Activated CD4-positive, alpha-beta T cell treated with anti-CD3 and anti-CD28 coated beads, Interleukin-2, amount 50 U/mL, for 1 hour (primary cell): ENCODE data around the gene KRT38.
"Not testable (repeated sequence)": the region's sequence is repeated elsewhere in the genome, so short reads cannot be mapped to it uniquely, and the experiment has no call there.

Experiments used
- DNase-seq: peaks from one replicate; pipeline ENCODE4 v3.0.0-alpha.2; 2020

KRT38 gene

DNA sequence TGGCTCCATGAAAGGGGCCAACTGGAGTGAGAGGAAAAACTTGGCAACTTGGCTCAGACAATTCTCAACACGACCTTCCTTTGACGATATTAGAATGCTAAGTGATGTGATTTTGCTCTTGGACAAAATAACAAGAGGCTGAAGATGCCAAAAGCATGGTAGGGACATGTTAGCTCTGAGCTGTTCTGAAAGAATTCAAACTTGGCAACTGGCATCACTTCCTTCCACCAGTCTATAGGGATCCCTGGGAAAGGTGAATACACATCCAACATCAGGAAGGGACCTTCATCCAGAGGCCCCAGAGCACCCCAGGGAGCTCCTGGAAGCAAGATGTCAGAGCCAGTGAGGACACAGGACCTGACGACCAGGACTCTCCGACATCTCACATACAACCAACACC, 20.6 kb downstream of the KRT38 start:
- no peak for DNase-seq

DNA sequence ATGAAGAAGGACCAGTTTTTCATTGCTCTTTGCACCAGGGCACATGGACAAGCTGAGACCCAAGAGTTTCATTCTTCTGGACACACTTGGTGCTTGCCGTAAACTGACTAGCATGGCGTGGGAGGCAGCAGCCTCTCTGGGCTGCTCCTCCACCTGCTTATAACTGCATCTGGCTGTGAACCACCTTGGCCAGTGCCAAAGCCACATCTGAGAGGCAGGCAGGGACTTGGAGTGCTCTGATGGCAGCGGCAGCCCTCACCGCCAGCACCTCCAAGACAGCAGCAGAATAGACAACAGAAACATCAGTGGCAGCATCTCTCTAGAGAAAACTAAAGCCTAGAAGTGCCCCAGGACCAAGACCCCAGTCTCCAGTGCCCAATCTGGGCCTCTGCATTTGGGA, 21.1 kb downstream of the KRT38 start:
- DNase-seq, result no peak

DNA sequence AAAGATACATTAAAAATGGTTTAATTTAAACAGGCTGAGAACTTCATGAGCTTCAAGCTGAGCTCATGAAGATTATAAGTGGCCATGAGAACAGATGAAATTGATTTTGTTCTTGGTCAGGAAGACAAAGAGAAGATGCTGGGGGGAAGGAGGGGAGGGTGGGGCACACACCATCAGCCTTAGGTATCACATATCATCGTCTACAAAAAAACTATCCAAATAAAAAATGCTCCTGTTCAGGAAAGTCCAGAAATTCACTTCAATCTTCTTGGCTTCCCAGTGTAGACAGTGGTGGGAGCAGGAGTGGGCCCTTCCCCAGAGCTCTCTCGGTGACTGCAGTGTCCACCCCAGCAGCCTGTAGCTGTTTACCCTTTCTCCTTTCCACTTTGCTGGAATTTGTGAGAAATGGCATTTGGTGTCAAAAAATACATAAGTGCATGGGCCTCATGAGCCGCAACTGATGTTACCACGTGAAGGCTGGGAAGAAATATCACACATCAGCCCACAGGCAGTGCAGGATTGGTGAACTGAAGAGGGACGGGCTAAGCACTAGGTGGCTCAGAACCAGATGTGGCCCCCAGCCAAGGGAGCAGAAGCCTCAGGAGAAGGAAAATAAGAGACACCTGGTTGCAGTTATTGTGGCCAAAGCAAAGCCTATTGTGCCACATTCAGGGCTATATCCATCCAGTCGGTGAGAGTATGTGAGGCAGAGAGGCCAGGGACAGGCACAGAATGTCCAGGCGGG, 22.5 kb downstream of the KRT38 start:
- DNase-seq, result no peak

DNA sequence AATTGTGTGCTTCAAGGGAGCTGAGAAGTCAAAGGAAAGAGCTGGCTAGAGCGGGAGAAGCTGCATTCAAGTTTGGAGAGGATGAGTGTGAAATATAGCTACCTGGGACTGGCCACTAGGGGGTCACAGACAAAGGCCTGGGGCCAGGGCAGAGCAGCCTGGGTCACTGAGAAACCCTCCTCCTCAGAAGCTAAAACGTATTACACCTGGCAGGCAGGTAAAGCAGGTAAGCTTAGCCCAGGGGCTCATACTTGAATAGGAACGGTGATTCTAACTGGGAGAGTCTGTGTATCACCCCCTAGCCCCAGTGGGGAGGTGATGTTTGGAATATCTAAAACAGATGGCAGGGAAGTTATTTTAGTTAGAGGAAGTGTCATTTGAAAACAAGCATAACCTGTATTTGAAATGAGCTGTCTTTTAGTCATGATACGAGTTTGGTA, 23.2 kb downstream of the KRT38 start:
- DNase-seq, result no peak

- DNase-seq, result no peak
Observed at GRCh38 chr17:41417127-41417526, 23.7 kb downstream of the KRT38 start.

GRCh38 chr17:41416479-41416878, 24.3 kb downstream of the KRT38 start:
- no peak for DNase-seq

DNA sequence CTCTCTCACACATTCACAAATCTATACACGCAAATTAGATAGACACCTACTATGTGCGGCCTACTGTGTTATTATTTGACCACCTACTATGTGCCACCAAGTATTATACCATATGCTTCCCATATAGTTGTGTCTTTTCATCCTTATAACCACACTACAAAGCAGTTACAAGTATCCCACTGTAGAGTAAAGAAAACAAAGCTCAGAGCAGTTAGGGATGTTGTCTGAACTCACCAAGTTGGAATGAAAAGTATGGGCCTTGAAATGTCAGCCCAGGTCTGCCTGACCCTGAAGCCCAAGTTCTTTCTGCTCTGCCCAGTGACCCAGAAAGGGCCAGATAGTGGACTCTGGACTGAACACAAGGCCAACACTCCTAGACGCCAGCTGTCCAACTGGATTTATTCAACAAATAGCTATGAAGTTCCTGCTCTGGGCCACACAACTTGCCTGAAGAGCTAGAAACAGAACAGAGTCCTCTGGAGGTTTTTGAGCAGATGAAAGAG, 24.9 kb downstream of the KRT38 start:
- DNase-seq, result no peak

- DNase-seq, result no peak
Observed at GRCh38 chr17:41415411-41415810, 25.4 kb downstream of the KRT38 start.

- DNase-seq, result no peak
Observed at GRCh38 chr17:41413982-41414381, 26.8 kb downstream of the KRT38 start.

GRCh38 chr17:41413353-41413957, 27.3 kb downstream of the KRT38 start:
- DNase-seq, result no peak

DNA sequence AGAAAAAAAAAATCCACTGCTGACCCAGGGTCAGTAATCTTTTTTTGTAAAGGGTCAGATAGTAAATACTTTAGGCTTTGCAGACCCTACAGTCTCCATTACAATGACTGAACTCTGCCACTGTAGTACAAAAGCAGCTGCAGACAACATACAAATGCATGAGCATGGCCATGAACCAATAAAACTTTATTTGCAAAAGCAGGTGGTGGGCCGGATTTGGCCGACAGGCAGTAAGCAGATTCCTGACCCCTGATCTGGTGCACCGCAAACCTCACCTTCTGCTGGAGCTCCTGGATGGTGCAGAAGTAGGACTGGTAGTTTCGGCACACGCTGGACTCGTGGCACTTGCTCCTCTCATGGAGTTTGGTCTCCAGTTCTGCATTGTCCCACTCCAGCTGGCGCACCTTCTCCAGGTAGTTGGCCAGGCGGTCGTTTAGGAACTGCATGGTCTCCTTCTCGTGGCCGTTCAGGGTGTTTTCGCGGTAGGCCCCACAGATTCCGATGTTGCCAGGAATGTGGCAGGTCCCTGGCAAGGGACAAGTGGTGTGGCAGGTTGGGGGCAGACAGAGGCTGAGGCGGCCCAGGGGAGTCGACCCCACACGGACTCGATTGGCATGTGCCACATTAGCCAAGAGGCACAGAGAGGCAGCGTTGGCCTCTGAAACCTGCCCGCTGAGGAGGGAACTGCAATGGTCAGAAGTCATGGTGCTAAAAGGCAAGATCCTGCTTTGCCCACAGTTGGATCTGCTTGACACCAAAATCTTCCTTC, 29.5 kb downstream of the KRT38 start:
- no peak for DNase-seq

DNA sequence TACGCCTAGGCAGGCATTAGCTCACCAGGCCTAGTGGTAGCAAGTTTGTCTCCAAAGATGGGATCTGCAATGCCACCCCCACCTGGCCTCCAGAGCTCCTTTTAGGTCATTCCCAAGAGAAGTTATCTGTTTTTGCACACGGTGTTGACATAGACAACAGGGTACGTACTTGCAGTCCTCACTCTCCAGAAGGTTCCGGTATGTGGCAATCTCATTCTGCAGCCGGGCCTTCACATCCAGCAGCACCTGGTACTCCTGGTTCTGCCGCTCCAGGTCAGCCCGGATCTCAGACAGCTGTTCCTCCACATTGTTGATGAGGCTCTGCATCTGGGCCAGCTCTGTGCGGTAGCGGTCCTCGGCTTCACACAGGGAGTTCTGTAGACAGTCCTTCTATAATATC, 33.6 kb downstream of the KRT38 start:
- no peak for DNase-seq

DNA sequence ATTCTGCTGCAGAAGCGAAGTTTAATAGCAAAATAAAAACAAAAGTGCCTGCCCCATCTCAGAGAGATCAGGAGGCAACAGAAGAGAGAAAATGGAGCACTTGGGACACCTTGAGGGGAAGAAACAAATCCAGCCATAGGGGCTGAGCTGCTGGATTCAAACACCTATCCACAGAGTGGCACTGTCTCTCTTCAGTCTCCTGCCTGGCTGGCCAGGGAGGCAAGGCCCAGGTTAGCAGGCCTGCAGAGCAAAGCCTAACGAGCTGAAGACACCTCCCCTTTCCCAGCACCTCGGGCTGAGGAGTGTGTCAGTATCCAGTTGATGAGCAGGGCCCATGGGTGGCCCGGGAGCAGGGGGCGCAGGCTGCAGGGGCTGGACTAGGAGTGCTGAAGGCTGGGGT, 34.6 kb downstream of the KRT38 start:
- no peak for DNase-seq

GRCh38 chr17:41404024-41404671, 36.6 kb downstream of the KRT38 start:
- no peak for DNase-seq

DNA sequence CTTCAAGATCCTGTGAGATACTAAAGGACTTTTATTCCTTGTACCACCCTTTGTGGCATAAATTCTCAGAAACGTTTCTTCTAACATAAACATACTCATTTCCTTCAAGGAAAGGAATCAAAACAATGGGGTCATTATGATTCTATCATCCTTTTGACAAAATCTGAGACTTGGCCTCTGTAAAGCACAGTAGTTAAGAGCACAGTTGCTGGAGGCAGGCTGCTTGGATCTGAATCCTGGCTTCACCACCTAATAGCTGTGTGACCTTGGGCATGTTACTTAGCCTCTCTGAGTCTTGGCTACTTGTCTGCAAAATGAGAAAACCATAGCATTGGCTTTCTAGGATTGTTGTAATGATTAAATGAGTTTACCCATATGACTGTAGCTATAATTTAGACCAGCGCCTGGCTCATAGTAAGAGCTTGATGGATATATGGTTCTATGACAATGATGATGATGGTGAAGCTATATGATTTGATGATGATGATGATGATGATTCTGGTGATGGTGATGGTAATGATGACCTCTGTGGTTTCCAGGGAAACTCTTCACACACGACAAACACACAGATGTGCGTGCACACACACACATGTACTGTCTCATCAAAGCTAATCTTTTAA, 37.3 kb downstream of the KRT38 start:
- no peak for DNase-seq

- no peak for DNase-seq
Observed at GRCh38 chr17:41402161-41402560, 38.6 kb downstream of the KRT38 start.

DNA sequence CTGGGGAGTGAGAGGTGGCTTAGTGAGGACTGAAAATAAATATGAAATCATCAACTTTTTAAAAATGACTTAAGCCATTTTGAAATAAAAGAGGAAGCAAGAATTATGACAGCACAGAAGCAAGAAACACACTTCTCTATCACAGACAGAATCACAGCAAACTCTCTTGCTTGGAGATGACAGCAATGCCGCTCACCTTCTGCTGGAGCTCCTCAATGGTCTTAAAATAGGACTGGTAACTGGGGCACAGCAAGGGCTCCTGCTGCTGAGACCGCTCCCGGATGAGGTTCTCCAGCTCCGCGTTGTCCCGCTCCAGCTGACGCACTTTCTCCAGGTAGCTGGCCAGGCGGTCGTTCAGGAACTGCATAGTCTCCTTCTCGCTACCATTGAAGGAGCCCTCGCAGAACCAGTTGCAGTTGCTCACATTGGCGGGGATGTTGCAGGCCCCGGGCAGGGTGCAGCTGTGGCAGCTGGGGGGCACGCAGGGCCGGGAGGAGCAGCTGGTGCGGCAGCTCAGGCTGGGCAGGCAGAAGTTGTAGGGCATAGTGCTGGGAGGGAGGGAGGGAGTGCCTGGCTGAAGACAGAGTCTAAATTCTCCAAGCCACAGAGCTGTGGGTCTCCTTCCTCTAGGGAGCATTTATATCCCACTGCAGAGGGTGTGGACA, 43.7 kb downstream of the KRT38 start, which contains the start of gene KRT31:
TSS of gene KRT31 (minus strand) at position 613 of the 665 bp plus-strand sequence. CDS start at position 544, 69 bp downstream.
- no peak for DNase-seq

DNA sequence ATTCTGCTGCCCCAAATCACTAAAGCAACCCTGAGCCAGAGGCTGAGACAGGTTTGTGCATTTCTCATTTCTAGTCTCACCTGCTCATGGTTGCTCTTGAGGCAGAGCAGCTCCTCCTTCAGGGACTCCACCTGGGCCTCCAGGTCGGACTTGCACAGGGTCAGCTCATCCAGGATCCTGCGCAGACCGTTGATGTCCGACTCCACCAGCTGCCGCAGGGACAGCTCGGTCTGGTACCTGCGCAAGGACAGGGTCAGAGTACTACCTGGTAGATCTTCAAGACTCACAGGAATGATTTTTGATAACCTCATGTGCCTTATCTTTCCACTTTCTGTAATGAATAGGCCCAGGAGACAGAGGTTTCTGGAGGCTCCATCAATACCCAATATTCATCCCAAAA, 44.4 kb downstream of the KRT38 start:
- no peak for DNase-seq

GRCh38 chr17:41395611-41396010, 45.2 kb downstream of the KRT38 start:
- DNase-seq, result no peak

GRCh38 chr17:41395044-41395443, 45.7 kb downstream of the KRT38 start:
- DNase-seq, result not testable (repeated sequence)

GRCh38 chr17:41394254-41394996, 46.4 kb downstream of the KRT38 start:
- DNase-seq, result no peak
